Hematopoietic multipotent progenitor cell treated with erythropoietin and hydrocortisone succinate and interleukin-3 and kit ligand, for 17 days (in vitro differentiated cells): ENCODE data around the gene PSMD1.

Source experiments
- DNase-seq: peaks from one replicate; pipeline ENCODE4 v3.0.0-alpha.2; 2015; ENCODE audit warnings: low spot score

Gene PSMD1

DNA sequence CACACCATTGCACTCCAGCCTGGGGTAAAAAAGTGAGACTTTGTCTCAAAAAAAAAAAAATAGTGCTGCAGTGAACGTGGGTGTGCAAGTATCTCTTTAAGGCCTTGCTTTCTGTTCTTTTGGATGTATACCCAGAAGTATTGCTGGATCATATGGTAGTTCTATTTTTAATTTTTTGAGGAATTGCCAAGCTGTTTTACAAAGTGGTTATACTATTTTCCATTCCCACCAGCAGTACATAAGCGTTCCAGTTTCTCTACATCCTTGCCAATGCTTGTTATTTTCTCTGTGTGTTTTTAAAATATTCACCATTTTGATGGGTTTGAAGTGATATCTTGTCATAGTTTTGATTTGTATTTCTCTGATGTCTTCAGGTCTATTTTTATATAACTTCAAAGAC, 154.8 kb downstream of the PSMD1 start:
- DNase-seq = no peak

DNA sequence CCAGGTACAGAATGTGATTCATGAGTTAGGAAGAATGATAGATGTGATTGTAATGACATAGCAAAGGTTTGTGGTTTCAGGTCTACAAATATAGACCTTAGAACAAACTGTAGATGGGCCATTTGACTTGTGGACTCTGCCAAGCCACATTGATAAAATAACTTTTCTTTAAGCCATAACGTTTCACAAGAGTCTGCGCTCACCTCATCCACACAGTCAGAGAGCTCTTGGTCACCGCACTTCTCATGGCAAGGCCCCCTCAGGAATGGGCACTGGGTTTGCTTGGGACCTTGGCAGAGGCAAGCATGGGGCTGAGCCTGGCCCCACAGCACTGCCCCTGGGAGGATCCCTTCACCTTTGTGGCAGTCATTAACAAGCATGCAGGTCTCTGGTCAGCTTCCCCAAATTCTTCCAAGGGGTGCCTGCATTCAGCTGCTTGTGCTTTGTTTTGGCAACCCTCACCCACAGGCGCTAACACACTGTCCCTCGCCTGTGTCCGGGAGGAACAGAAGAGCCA, 155.7 kb downstream of the PSMD1 start:
- no peak for DNase-seq

DNA sequence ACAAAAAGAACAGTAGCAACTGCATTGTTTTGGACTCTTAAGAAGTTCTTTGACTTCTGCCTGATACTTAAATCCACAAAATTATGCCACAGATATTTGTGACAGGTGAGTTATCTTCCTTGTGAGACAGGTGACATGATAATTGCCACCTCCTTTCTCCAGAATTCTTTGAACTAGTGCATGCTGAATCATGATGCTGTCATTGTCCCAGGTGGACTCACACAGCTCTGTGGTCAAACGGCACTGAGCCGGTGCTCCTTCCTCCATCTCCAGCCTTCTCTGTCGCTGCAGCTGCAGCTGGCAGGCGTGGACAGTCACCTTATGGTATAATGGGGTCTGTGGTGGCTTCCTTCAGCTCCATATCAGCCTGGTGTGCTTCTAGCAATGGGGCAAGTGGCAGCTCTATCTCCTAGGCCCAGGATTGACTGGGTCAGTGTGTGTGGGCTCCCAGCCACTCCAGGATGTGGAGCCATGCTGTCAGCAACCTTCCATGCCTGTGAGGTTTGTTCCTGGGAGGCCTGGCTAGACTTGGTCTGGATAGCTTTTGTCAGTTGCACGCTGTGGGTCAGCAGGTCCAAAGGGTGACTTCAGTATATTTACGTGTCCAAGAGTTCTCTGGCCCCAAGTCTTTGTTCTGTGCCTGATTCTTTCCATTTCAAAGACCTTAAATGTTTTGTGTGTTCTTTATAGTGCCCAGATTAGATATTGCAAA, 157.4 kb downstream of the PSMD1 start:
- DNase-seq = no peak

DNA sequence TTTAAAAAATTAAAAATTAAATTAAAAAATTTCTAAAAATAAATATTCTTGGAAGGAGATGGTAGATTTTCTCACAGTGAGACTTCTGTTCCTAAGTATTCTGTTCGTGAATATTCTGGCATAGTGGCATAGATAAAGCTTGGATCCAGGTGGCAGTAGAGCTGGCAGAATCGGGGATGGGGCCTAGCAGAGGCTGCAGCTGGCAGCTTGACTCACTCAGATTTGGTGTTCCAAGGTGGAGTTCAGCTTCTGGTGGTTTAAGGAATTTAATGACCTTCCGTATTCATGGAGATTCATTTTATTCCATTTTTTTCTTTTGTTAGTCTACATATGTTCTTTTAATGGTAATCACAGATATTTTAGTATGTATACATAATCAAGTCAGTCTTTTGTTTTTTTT, 161.7 kb downstream of the PSMD1 start:
- no peak for DNase-seq

DNA sequence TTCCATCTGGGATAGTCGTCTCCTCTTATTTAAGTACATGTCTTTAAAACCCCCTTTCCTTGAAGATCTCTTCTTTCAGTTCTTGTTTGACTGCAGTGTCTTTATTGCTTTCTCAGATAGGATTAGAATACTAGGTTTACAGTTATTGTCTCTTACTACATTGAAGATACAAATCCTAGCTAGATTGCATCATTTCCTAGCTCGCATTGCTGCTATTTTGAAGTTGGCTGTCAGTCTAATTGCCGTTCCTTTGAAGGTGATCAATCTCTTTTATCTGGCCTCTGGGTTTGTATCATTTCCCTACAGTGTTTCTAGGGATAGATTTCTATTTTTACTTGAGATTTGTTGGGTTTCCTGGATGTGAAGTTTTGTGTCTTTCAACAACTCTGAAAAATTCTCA, 162.6 kb downstream of the PSMD1 start:
- DNase-seq = no peak

DNA sequence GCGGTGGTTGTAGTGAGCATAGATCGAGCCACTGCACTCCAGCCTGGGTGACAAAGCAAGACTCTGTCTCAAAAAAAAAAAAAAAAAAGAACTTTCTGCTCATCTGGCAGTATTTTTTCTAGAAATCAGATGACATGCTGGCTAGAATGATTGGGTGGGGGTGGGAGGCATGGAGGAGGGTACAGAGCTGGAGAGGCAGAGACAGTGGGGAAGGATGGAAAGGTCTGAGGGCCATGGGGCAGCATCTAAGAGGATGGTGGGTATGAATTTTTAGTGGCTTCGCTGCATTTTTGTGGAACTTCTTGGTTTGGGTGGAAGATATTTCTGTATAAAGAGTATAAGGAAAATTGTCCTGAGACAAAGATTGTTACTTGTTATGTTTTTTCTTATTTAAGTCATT, 165.1 kb downstream of the PSMD1 start:
- no peak for DNase-seq
